Neuronal stem cell (in vitro differentiated cells): ENCODE measurements around the gene CPT1A.

Experiments
- DNase-seq: peaks from one replicate; pipeline ENCODE4 v3.0.0-alpha.2; 2013; ENCODE audit warnings: low spot score
- H2AFZ ChIP-seq: one replicate; pipeline ENCODE4 v1.6.1; 2013; ENCODE audit warnings: mild to moderate bottlenecking, low read length, inconsistent platforms
- H2AK5ac ChIP-seq: 2 replicates; pipeline ENCODE4 v1.6.1; 2013; ENCODE audit warnings: low read depth, mild to moderate bottlenecking, inconsistent platforms, low read length, moderate library complexity, mixed read lengths
- H2BK120ac ChIP-seq: 2 replicates; pipeline ENCODE4 v1.6.1; 2013; ENCODE audit warnings: low read depth, mild to moderate bottlenecking, inconsistent platforms, low read length, moderate library complexity, mixed read lengths
- H2BK12ac ChIP-seq: one replicate; pipeline ENCODE4 v1.6.1; 2013; ENCODE audit warnings: low read length, inconsistent platforms
- H2BK15ac ChIP-seq: 2 replicates; pipeline ENCODE4 v1.6.1; 2013; ENCODE audit warnings: mild to moderate bottlenecking, low read length, inconsistent platforms, mixed read lengths
- H2BK5ac ChIP-seq: one replicate; pipeline ENCODE4 v1.6.1; 2013; ENCODE audit warnings: inconsistent platforms, mild to moderate bottlenecking, low read length, moderate library complexity
- H3K14ac ChIP-seq: one replicate; pipeline ENCODE4 v1.6.1; 2013; ENCODE audit warnings: low read length, inconsistent platforms
- H3K18ac ChIP-seq: 2 replicates; pipeline ENCODE4 v1.6.1; 2013; ENCODE audit warnings: low read length, inconsistent platforms
- H3K23ac ChIP-seq: 2 replicates; pipeline ENCODE4 v1.6.1; 2013; ENCODE audit warnings: low read depth, mild to moderate bottlenecking, mixed read lengths, low read length, inconsistent platforms; ENCODE audit not compliant: poor library complexity
- H3K27ac ChIP-seq: replicated peaks from 3 replicates; pipeline ENCODE4 v1.5.1; 2013; ENCODE audit warnings: low read length, inconsistent platforms
- H3K27me3 ChIP-seq, 3 experiments: 2 replicates each; pipeline ENCODE4 v1.6.1; 2013; ENCODE audit warnings: low read length in 3 of 3, mild to moderate bottlenecking in 2 of 3, inconsistent platforms in 1 of 3, low read depth in 1 of 3, mixed read lengths in 1 of 3, moderate library complexity in 1 of 3; ENCODE audit not compliant: control insufficient read depth in 3 of 3, insufficient read depth in 3 of 3
- H3K36me3 ChIP-seq, 2 donors: replicated peaks in 1 of 2; 2 replicates each; pipeline ENCODE4 v1.6.1; 2013; ENCODE audit warnings: low read length in 2 of 2; ENCODE audit not compliant: control insufficient read depth in 2 of 2, insufficient read depth in 2 of 2
- H3K4ac ChIP-seq: 2 replicates; pipeline ENCODE4 v1.6.1; 2013; ENCODE audit warnings: inconsistent platforms, mild to moderate bottlenecking, low read length, moderate library complexity
- H3K4me1 ChIP-seq, 2 donors: 1 replicate in 1 of 2; 2 replicates in 1 of 2; pipeline ENCODE4 v1.6.1; 2013; ENCODE audit warnings: low read length in 2 of 2, low read depth in 1 of 2; ENCODE audit not compliant: control insufficient read depth in 2 of 2, insufficient read depth in 1 of 2
- H3K4me2 ChIP-seq: one replicate; pipeline ENCODE4 v1.6.1; 2013; ENCODE audit warnings: mild to moderate bottlenecking, low read length, inconsistent platforms; ENCODE audit not compliant: insufficient read depth, poor library complexity, severe bottlenecking
- H3K4me3 ChIP-seq, 2 donors: 2 replicates each; pipeline ENCODE4 v1.5.1; 2013; ENCODE audit warnings: low read length in 2 of 2, mild to moderate bottlenecking in 2 of 2, inconsistent platforms in 1 of 2, moderate library complexity in 1 of 2
- H3K79me1 ChIP-seq: one replicate; pipeline ENCODE4 v1.6.1; 2013; ENCODE audit warnings: low read depth, mild to moderate bottlenecking, inconsistent platforms, low read length, moderate library complexity
- H3K9ac ChIP-seq: one replicate; pipeline ENCODE4 v1.6.1; 2013; ENCODE audit warnings: mild to moderate bottlenecking, low read depth, low read length, inconsistent platforms; ENCODE audit not compliant: poor library complexity
- H3K9me3 ChIP-seq, 2 donors: replicated peaks in 1 of 2; 2 replicates each; pipeline versions ENCODE3 to v1.6.1; 2013; ENCODE audit warnings: low read length in 2 of 2, mild to moderate bottlenecking in 2 of 2, inconsistent platforms in 1 of 2, low read depth in 1 of 2, mixed read lengths in 1 of 2, moderate library complexity in 1 of 2; ENCODE audit not compliant: control insufficient read depth in 2 of 2, insufficient read depth in 1 of 2
- H4K8ac ChIP-seq: one replicate; pipeline ENCODE4 v1.6.1; 2013; ENCODE audit warnings: low read depth, mild to moderate bottlenecking, inconsistent platforms, low read length, moderate library complexity
- H4K91ac ChIP-seq: one replicate; pipeline ENCODE4 v1.6.1; 2013; ENCODE audit warnings: low read length, low read depth, mild to moderate bottlenecking, inconsistent platforms; ENCODE audit not compliant: poor library complexity
- WGBS, 2 donors: extraction: QIAGEN DNeasy Blood & Tissue Kit; methylation state at CpG; one replicate each; pipeline ENCODE4 v1.1.7; 2013; ENCODE audit warnings: missing lambda C conversion rate in 2 of 2, mixed read lengths in 1 of 2; ENCODE audit not compliant: insufficient read length in 2 of 2, insufficient replicate concordance in 1 of 2; ENCODE audit errors: extremely low coverage in 2 of 2; 5-methylcytosine and 5-hydroxymethylcytosine counted together

Gene CPT1A

GRCh38 chr11:68774194-68774585 is 67.5 kb downstream of the CPT1A start:
- H2BK120ac ChIP-seq = no peak overlapping the region
- no peaks in the 10 kb centered on the region for H3K36me3 ChIP-seq
- WGBS, 2 donors = no CpG with 5 or more reads among the region's 9 CpGs

DNA sequence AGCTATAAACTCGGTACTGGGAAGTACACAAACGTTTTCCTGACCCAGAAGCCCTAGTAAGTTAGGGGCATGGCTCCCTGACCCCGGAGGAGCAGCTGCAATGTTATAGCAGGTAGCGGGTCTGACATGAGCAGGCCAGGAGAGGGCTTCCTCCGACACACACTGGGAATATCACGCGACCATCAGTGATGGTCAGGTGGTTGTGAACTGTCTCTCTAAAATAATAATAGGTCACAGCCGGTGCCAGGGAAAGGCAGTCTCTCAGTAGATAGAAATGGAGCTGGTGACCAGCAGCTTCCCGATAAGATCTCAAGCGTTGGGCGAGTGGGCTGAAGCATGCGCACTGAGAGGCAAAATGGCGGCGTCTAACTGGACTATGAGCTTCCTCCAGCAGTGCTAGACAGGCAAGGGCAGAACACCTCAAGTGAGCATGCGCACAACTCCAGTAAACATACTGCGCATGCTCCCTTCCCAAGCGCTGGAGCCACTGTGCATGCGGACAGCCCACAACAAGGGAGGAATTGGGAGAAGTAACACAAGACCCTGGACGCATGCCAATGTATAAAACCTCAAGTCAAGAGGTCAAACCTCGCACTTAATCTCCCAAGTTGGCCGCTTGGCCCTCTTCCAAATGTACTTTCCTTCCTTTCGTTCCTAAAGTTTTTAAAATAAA is 68.1 kb downstream of the CPT1A start:
- Histone ChIP-seq H2BK12ac (no peak overlapping the region), H3K27ac (no peak overlapping the region), H2AK5ac (no peak overlapping the region), H3K9me3 (no peaks in the 10 kb centered on the region), H2BK120ac (no peak overlapping the region), H2BK15ac (no peak overlapping the region), H3K36me3 (no peaks in the 10 kb centered on the region), H3K4ac (no peak overlapping the region), H4K8ac (no peak overlapping the region), H3K4me1 (no peaks in the 10 kb centered on the region), H3K27me3 (peaks cover 0 to 6% (median 0%) of the 10 kb centered on the region in 3 experiments), H3K9ac (no peak overlapping the region), H2AFZ (no peak overlapping the region), H3K4me2 (no peak overlapping the region), H3K4me3 (no peak overlapping the region), H3K79me1 (no peaks in the 10 kb centered on the region), H3K23ac (no peak overlapping the region), H2BK5ac (no peak overlapping the region), H3K18ac (no peak overlapping the region), H3K14ac (no peak overlapping the region), H4K91ac (no peak overlapping the region)
- no peak for DNase-seq
- no CpG with 5 or more reads among the region's 22 CpGs for WGBS, 2 donors

More at GRCh38 chr11:68774194-68774585, 67.5 kb downstream of the CPT1A start:
- Histone ChIP-seq H3K18ac (no peak overlapping the region), H3K27ac (no peak overlapping the region), H3K14ac (no peak overlapping the region), H3K79me1 (no peaks in the 10 kb centered on the region), H3K4me2 (no peak overlapping the region), H3K9ac (no peak overlapping the region), H2BK5ac (no peak overlapping the region), H3K23ac (no peak overlapping the region), H4K91ac (no peak overlapping the region), H4K8ac (no peak overlapping the region), H2BK15ac (no peak overlapping the region), H3K27me3 (peaks cover 0 to 6% (median 0%) of the 10 kb centered on the region in 3 experiments), H3K4ac (no peak overlapping the region), H3K4me1 (no peaks in the 10 kb centered on the region), H2BK12ac (no peak overlapping the region), H2AFZ (no peak overlapping the region), H3K9me3 (no peaks in the 10 kb centered on the region), H3K4me3 (no peak overlapping the region), H2AK5ac (no peak overlapping the region)
- no peak for DNase-seq

DNA sequence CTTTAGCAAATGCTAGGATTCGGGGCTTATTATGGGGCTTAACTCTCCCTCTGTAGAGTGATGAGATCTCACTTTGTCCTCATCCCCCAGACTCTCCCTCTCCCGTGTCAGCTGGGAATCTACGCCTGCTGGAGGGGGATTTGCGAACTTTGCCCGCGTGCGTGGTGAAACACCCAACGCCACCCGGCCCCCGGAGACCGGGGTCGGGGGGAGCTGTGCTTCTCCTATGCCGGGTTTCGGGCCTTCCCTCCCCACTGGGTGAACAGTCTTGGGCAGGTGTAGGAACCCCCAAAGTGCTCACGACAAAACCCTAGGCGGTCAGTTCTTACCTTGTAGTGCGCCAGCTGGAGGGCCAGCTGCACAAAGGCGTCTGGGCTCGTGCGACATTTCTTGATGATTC is 68.8 kb downstream of the CPT1A start:
- no CpG with 5 or more reads among the region's 20 CpGs for WGBS, 2 donors
- H2BK5ac ChIP-seq = no peak overlapping the region

DNA sequence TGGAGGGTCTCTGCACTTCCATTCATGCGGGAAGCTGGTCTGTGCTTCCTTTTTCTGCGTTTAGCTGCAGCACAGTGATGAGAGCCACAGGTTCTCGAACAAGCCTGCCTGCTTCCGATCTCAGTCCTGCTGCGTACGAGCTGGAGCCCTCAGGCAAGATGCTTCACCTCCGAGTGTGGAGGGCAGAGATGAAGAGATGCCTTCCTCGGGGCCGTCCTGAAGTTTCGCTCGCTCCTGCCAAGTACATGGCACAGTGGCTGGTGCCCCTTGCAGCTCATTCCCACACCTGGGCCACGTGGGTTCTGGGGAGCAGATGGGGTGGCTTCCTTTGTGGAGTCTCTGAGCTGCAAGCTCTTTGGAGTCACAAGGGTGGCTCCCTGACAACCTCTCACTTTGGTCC is 70.9 kb downstream of the CPT1A start:
- no peaks in the 10 kb centered on the region for H3K36me3 ChIP-seq
- H2AFZ ChIP-seq = no peak overlapping the region
- no peak overlapping the region for H3K14ac ChIP-seq
- no peak overlapping the region for H3K23ac ChIP-seq
- no CpG with 5 or more reads among the region's 12 CpGs for WGBS, 2 donors
- H2BK120ac ChIP-seq = no peak overlapping the region
- DNase-seq = no peak
- H3K4me1 ChIP-seq = no peaks in the 10 kb centered on the region
- H3K4me2 ChIP-seq = no peak overlapping the region
- peak overlapping the region; percentile 11 for H3K18ac ChIP-seq
- no peaks in the 10 kb centered on the region for H3K79me1 ChIP-seq
- H3K27me3 ChIP-seq = peaks cover 0 to 6% (median 0%) of the 10 kb centered on the region in 3 experiments
- no peak overlapping the region for H4K91ac ChIP-seq
- no peak overlapping the region for H3K9ac ChIP-seq
- no peak overlapping the region for H3K4ac ChIP-seq
- no peak overlapping the region for H3K4me3 ChIP-seq
- no peak overlapping the region for H2BK5ac ChIP-seq
- H3K9me3 ChIP-seq = no peaks in the 10 kb centered on the region
- H2BK15ac ChIP-seq = no peak overlapping the region
- no peak overlapping the region for H2BK12ac ChIP-seq
- H3K27ac ChIP-seq = no peak overlapping the region
- no peak overlapping the region for H4K8ac ChIP-seq
- no peak overlapping the region for H2AK5ac ChIP-seq

More for the DNA sequence above, 68.8 kb downstream of the CPT1A start:
- H3K14ac ChIP-seq = no peak overlapping the region
- no peak overlapping the region for H3K4me2 ChIP-seq
- no peaks in the 10 kb centered on the region for H3K9me3 ChIP-seq
- H3K4ac ChIP-seq = no peak overlapping the region
- no peak overlapping the region for H3K18ac ChIP-seq
- no peak overlapping the region for H3K23ac ChIP-seq
- DNase-seq = no peak
- no peaks in the 10 kb centered on the region for H3K4me1 ChIP-seq
- no peak overlapping the region for H4K8ac ChIP-seq
- H3K36me3 ChIP-seq = no peaks in the 10 kb centered on the region
- H2BK12ac ChIP-seq = no peak overlapping the region
- no peak overlapping the region for H3K27ac ChIP-seq
- no peak overlapping the region for H2BK120ac ChIP-seq
- H2AFZ ChIP-seq = no peak overlapping the region
- no peak overlapping the region for H4K91ac ChIP-seq
- no peak overlapping the region for H3K9ac ChIP-seq
- H2BK15ac ChIP-seq = no peak overlapping the region
- no peaks in the 10 kb centered on the region for H3K79me1 ChIP-seq
- peaks cover 0 to 6% (median 0%) of the 10 kb centered on the region in 3 experiments for H3K27me3 ChIP-seq
- H3K4me3 ChIP-seq = no peak overlapping the region
- H2AK5ac ChIP-seq = no peak overlapping the region
